DMS153 treated with DMSO at 0.1 percent for 48 hours (cell line): ENCODE data around the gene FMN1.

Experiments used
- DNase-seq: peaks from one replicate; lab custom pipeline; 2025; ENCODE audit not compliant: unreplicated experiment; lab: John Stamatoyannopoulos, UW

FMN1 gene

DNA sequence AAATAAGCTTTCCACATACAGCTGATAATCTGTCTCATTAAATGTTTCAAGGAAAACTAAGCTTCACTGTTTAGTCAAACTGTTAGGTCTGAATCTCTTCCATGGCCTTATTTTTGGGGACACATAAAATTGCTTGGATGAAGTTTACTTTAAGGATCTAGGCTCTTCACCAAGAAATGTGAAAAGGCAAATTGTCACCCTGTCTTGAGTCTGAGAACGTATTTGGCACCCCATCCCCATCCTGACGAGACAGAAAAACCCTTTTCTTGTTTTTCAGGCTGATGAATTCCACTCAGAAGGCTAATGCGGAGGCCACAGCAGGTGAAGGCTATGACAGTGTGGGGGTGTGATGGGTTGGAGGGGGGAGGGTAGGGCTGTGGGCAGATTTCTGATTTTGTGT lies 250.1 kb downstream of the FMN1 start:
- no peak for DNase-seq

- no peak for DNase-seq
Observed at GRCh38 chr15:32943711-32944110, 250.8 kb downstream of the FMN1 start.

GRCh38 chr15:32942401-32942841 lies 252.1 kb downstream of the FMN1 start:
- no peak for DNase-seq

DNA sequence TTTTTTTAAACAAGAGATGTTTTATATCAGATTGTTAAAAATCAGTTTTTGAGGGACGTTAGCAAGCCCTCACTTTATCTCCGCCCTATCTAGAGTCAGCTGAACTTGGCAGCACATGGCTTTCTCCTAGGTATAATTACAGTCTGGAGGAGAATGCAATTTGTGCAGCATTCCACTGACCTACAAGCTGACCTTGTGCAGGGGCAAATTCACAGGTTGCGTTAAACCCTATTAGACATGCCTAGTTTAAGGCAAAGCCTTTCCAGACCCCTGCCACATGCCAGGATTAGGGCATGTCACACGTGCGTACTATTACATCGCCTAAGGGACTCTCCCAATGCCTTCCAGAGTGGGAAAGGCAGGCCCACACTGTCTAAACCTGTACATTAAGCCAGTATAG lies 252.7 kb downstream of the FMN1 start:
- no peak for DNase-seq

DNA sequence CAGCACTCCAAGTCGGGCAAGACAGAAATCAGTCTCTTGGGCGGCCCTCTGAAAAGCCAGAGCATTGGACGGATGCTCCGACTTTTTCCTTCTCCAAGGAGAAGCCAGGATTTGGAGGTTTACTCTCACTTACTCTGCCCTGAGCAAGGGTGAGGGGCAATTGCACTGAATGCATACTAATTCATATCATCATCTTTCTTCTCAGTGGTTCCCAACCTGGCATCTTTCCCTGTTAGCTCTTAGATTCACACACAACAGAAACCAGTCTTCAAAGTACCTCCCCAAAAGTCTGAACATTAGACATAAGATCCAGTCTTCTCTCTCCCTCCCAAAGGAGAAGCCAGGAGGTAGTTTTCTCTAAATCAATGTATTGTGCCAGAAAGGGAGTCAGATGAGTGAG lies 257.5 kb downstream of the FMN1 start:
- no peak for DNase-seq

GRCh38 chr15:32936283-32936918 lies 258.1 kb downstream of the FMN1 start:
- DNase-seq = no peak

GRCh38 chr15:32935139-32935538 lies 259.4 kb downstream of the FMN1 start:
- DNase-seq = no peak

- no peak for DNase-seq
Observed at GRCh38 chr15:32933236-32933635, 261.3 kb downstream of the FMN1 start.

GRCh38 chr15:32928876-32929275 lies 265.6 kb downstream of the FMN1 start:
- no peak for DNase-seq

DNA sequence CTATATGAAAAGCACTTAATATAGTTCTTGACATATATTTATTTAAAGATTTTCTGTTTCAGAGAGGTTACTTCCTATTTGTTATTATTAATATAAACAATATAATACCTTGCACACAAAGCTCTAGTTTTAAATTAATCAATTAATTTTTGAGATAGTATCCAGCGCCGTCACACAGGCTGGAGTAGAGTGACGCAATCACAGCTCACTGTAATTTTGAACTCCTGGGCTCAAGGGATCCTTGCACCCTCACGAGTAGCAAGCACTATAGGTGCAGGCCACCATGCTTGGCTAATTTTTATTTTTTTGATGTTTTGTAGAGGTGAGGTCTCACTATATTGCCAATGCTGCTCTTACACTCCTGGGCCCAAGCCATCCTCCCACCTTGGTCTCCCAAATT lies 267.4 kb downstream of the FMN1 start:
- no peak for DNase-seq

DNA sequence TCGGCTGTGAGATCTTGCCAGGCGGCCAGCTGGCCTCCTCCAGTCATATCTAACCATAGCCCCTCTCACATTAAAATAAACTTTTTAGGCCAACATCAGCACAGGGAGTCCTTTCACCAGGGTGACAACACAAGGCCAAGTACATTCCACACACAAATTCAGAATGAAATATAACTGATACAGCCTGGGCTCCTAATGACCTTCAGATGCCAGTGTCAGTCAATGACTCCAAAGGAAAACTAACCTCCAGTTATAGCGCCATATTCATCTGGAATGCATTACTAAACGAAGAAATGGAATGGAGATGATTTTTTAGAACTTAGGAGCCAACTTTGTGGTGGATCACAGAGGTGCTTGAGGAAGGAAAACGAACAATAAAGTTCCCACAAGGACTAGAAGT lies 271.3 kb downstream of the FMN1 start:
- DNase-seq = no peak

DNA sequence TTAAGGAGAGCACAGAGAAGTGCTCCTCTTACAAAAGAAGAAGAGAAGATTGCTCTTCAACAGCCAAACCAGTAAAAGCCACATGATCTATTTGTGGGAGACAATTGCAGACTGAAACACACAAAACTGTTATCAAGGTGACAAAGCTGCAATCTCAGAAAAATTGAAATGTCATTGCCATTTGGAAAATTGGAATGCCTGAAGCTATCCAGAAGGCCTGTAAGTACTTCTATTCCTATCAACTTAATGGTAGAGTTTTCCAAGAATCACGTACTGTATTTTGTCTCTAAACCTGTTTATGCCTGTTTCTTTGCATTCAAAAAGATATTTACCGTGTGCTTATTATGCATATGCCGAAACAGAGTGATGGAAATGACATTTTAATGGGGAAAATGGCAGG lies 272.0 kb downstream of the FMN1 start:
- no peak for DNase-seq

- DNase-seq = no peak
Observed at GRCh38 chr15:32919749-32920414, 274.6 kb downstream of the FMN1 start.

- DNase-seq = no peak
Observed at GRCh38 chr15:32918547-32918946, 276.0 kb downstream of the FMN1 start.

DNA sequence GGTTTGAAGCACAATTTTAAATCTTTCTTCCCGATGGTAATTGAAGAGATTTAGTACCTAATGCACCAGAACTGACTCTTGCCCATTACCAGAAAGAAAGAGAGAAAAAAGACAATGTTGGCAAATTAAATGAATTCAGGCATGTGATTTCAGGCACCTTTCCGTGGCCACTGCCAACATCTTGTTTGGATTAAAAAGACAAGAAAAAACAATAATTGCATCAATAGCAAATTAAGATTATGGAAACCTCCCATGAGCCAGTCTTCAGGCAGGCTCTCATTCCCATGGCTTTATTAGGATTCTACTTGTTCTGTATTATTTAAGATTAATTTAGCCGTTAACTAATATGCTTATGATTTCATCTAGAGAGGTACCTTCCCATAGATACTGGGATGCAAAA lies 283.7 kb downstream of the FMN1 start:
- no peak for DNase-seq

DNA sequence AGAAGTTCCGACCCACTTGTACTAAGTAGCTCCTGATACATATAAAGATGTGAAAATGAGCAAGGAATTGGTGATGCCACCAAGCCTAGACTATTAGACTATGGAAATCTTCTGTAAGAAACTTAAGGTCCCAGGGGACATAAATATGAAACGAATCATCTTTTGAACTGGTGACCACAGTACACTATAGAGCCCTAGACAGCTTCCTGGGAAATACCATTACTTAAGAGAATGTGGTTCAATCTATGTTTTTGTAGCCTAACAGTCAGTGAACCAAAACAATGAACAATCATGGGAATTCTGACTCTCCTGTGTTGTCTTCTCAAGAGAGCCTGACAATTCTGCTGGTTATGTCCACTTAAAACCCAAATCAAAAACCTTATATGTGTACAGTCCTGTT lies 285.1 kb downstream of the FMN1 start:
- DNase-seq = no peak

DNA sequence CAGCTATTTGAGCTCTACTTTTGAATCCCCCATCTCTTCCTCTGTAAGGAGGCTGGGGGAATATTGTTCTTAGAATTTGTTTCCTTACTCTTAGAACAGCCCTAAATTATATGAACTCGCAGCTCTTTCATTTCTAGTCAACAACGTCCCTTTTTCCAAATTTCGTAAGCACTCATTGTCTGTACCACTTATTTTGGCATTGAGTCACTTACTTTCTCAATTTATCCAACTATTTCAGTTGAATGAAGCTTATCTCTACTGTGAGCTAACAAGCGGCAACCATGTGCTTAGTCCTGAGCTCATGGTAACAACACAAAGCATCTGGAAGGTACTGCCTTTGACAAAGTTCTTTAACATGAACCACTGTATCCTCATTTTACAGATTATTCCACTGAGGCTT lies 285.6 kb downstream of the FMN1 start:
- DNase-seq = no peak

DNA sequence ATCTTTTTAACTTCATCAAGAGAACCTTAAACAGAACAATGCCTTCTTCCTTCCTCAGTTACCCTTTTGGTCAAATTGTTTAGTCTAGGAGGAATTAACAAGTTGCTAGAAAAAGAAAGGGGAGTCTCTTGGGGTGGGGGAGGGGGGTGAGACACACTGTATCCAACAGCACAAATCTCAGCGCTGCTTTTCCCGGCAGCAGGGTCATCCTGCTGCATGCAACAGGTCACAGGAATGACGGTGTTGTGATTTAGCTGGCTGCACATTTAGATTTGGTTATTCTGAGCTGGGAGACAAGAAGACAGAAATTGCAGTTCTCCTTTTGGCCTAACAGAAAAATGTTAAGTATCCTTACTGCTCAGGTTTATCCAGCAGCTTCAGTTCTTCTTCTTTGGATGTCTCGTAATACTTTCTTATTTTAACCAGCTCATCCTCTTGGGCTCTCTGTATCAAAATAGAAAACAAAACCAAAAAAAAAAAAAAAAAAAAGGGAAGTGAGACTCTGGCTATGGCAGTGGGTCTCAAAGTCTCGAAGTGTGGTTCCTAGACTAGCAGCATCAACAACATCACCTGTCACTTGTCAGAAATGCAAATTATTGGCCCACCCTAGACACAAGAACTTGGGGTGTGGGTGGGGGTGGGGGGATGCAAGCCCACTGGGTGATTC lies 286.2 kb downstream of the FMN1 start:
- DNase-seq = no peak

DNA sequence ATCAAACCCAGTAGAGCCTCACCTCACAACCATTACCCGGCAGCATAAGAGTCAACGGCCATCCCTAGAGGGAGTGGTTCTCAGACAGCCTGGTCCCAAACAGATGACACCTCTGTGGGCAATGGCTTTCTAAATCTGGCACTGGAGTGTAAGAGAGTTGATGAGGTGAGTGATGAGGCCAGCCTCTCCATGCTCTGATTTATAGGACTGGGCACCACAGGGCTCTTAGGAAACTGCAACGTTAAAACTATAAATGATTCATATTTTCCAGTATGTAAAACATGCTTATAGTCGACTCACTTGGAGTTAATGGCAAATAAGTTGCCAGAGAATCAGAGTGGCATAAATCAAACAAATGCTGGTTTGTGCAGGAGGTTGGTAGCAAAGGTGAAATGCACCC lies 289.0 kb downstream of the FMN1 start:
- DNase-seq = no peak

- no peak for DNase-seq
Observed at GRCh38 chr15:32904448-32904847, 290.1 kb downstream of the FMN1 start.

GRCh38 chr15:32903591-32904290 lies 290.8 kb downstream of the FMN1 start:
- no peak for DNase-seq

- DNase-seq = no peak
Observed at GRCh38 chr15:32901995-32902394, 292.5 kb downstream of the FMN1 start.
